Epidermal melanocyte (primary cell): ENCODE measurements around the gene C6orf62.
"Not testable (repeated sequence)": the region's sequence is repeated elsewhere in the genome, so short reads cannot be mapped to it uniquely, and the experiment has no call there.

Experiments
- DNase-seq: peaks from one replicate; pipeline ENCODE4 v3.0.0; 2011; ENCODE audit warnings: low spot score; ENCODE audit not compliant: insufficient read length

The C6orf62 gene

GRCh38 chr6:24743265-24743943, 24.4 kb upstream of the C6orf62 start:
- peak; percentile 22 for DNase-seq

GRCh38 chr6:24742216-24742738, 23.3 kb upstream of the C6orf62 start:
- DNase-seq = no peak

- DNase-seq = no peak
Observed at GRCh38 chr6:24740861-24741260, 21.9 kb upstream of the C6orf62 start.

- DNase-seq = no peak
Observed at GRCh38 chr6:24738741-24739140, 19.8 kb upstream of the C6orf62 start.

GRCh38 chr6:24734710-24735109, 15.8 kb upstream of the C6orf62 start:
- DNase-seq = not testable (repeated sequence)

GRCh38 chr6:24734166-24734565, 15.2 kb upstream of the C6orf62 start:
- DNase-seq = no peak

- DNase-seq = not testable (repeated sequence)
Observed at GRCh38 chr6:24731456-24732134, 12.6 kb upstream of the C6orf62 start.

GRCh38 chr6:24730653-24731052, 11.7 kb upstream of the C6orf62 start:
- DNase-seq = not testable (repeated sequence)

GRCh38 chr6:24723270-24723669, 4.3 kb upstream of the C6orf62 start:
- DNase-seq = no peak

GRCh38 chr6:24721461-24722215, 2.7 kb upstream of the C6orf62 start:
- peak; percentile 47 for DNase-seq

- peak; percentile 91 for DNase-seq
Observed at GRCh38 chr6:24720604-24721460, 1.9 kb upstream of the C6orf62 start.

GRCh38 chr6:24720131-24720603, 1.2 kb upstream of the C6orf62 start:
- DNase-seq = no peak

GRCh38 chr6:24718449-24719124, 367 bp downstream of the C6orf62 start:
- DNase-seq = no peak

- not testable (repeated sequence) for DNase-seq
Observed at GRCh38 chr6:24716602-24717148, 2.3 kb downstream of the C6orf62 start.

GRCh38 chr6:24710519-24711303, 8.2 kb downstream of the C6orf62 start:
- no peak for DNase-seq

GRCh38 chr6:24709014-24709711, 9.8 kb downstream of the C6orf62 start:
- no peak for DNase-seq

GRCh38 chr6:24708612-24709011, 10.3 kb downstream of the C6orf62 start:
- no peak for DNase-seq

GRCh38 chr6:24704468-24704867, 14.5 kb downstream of the C6orf62 start:
- DNase-seq = no peak
